Smooth muscle cell (in vitro differentiated cells): Measurements from ENCODE around the gene SCN10A. TPM values are rescaled to one million over a fixed set of nuclear protein-coding genes. Genes with fewer than 3 reads are reported as not detected.
A peak's percentile ranks its signal among the peaks of the same experiment; 100 is the strongest.

ENCODE experiments used
- DNase-seq: peaks from one replicate; lab custom pipeline; 2025; ENCODE audit not compliant: unreplicated experiment; lab: John Stamatoyannopoulos, UW
- H2AFZ ChIP-seq: fragments of 200-600 bp; sonication (generic); 2 replicates; pipeline ENCODE4 v1.6.0; 2016; ENCODE audit warnings: antibody characterized with exemption, low read depth, mild to moderate bottlenecking
- H3F3A ChIP-seq: fragments of 200-600 bp; sonication (generic); 2 replicates; pipeline ENCODE4 v1.6.0; 2017; ENCODE audit warnings: antibody characterized with exemption, low read depth
- H3K27ac ChIP-seq: fragments of 200-600 bp; sonication (generic); 2 replicates; pipeline ENCODE4 v1.5.1; 2016; ENCODE audit warnings: low read depth, mild to moderate bottlenecking
- H3K27me3 ChIP-seq: fragments of 200-600 bp; sonication (generic); 2 replicates; pipeline ENCODE4 v1.6.1; 2016; ENCODE audit warnings: low read depth, mild to moderate bottlenecking
- H3K36me3 ChIP-seq: fragments of 200-600 bp; sonication (generic); 2 replicates; pipeline ENCODE4 v1.5.1; 2016; ENCODE audit warnings: low read depth
- H3K4me1 ChIP-seq: fragments of 200-600 bp; sonication (generic); 2 replicates; pipeline ENCODE4 v1.5.1; 2016; ENCODE audit warnings: low read depth
- H3K4me2 ChIP-seq: fragments of 200-600 bp; sonication (generic); 2 replicates; pipeline ENCODE4 v1.6.0; 2016; ENCODE audit warnings: mild to moderate bottlenecking
- H3K4me3 ChIP-seq: fragments of 200-600 bp; sonication (generic); 2 replicates; pipeline ENCODE4 v1.5.1; 2016; ENCODE audit warnings: mild to moderate bottlenecking
- H3K79me2 ChIP-seq: fragments of 200-600 bp; sonication (generic); 2 replicates; pipeline ENCODE4 v1.6.0; 2016; ENCODE audit warnings: low read depth, mild to moderate bottlenecking
- H3K9ac ChIP-seq: fragments of 200-600 bp; sonication (generic); 2 replicates; pipeline ENCODE4 v1.6.0; 2016; ENCODE audit warnings: low read depth
- H3K9me3 ChIP-seq: fragments of 200-600 bp; sonication (generic); replicated peaks from 2 replicates; pipeline ENCODE4 v1.5.1; 2016; ENCODE audit warnings: low read depth
- H4K20me1 ChIP-seq: fragments of 200-600 bp; sonication (generic); 2 replicates; pipeline ENCODE4 v1.6.0; 2016; ENCODE audit warnings: low read depth
- CTCF ChIP-seq: fragments of 200-600 bp; sonication (generic); IDR thresholded peaks from 2 replicates; pipeline ENCODE4 v1.5.1; 2017; ENCODE audit warnings: borderline replicate concordance, mild to moderate bottlenecking, antibody characterized with exemption; ENCODE audit not compliant: insufficient read depth, poor library complexity, severe bottlenecking
- WGBS: methylation state at CpG from one replicate; pipeline ENCODE4 v1.1.7; 2016; ENCODE audit warnings: low lambda C conversion rate; 5-methylcytosine and 5-hydroxymethylcytosine counted together
- polyA plus RNA-seq: library from polyadenylated mRNA; unstranded; fragments of >200 nt; fragmentation: Nextera tagmentation; extraction: Ambion mirVana; gene quantifications from 2 replicates; pipeline ENCODE4 v1.2.1, GENCODE V29; 2016
- total RNA-seq: library from RNA; depleted of rRNA; stranded (reverse); fragments of >200 nt; gene quantifications from 2 replicates; pipeline ENCODE4 v1.2.3, GENCODE V29; 2014

The SCN10A gene
- total and polyA plus RNA-seq, 2 experiments from 2014 or later: not detected

GRCh38 chr3:38655708-38656300, 160.2 kb downstream of the SCN10A start:
- peak; percentile 43 for TF ChIP-seq CTCF
- Histone ChIP-seq H2AFZ (no peak overlapping the region), H3K4me2 (no peak overlapping the region), H3F3A (no peaks in the 10 kb centered on the region), H4K20me1 (no peaks in the 10 kb centered on the region), H3K4me3 (no peak overlapping the region), H3K9ac (no peak overlapping the region), H3K9me3 (no peaks in the 10 kb centered on the region), H3K27ac (no peak overlapping the region), H3K4me1 (peaks cover 3% of the 10 kb centered on the region), H3K79me2 (no peaks in the 10 kb centered on the region), H3K36me3 (no peaks in the 10 kb centered on the region), H3K27me3 (peaks cover 34% of the 10 kb centered on the region)
- DNase-seq: no peak
- WGBS: 21% methylated on average over 7 of the region's 7 CpGs

GRCh38 chr3:38653685-38654537, 162.1 kb downstream of the SCN10A start:
- no peaks in the 10 kb centered on the region for H3K36me3 ChIP-seq
- H3K4me2 ChIP-seq: no peak overlapping the region
- no peak overlapping the region for H3K9ac ChIP-seq
- no peak overlapping the region for H2AFZ ChIP-seq
- no peaks in the 10 kb centered on the region for H3K9me3 ChIP-seq
- H3K27me3 ChIP-seq: peaks cover 38% of the 10 kb centered on the region
- DNase-seq: no peak
- no peaks in the 10 kb centered on the region for H3K79me2 ChIP-seq
- no peak for TF ChIP-seq CTCF
- H3K4me3 ChIP-seq: no peak overlapping the region
- no peak overlapping the region for H3K27ac ChIP-seq
- H3K4me1 ChIP-seq: peaks cover under 1% of the 10 kb centered on the region
- H3F3A ChIP-seq: no peaks in the 10 kb centered on the region
- H4K20me1 ChIP-seq: no peaks in the 10 kb centered on the region
- WGBS: 85% methylated on average over 7 of the region's 7 CpGs

GRCh38 chr3:38652934-38653333, 163.1 kb downstream of the SCN10A start:
- Histone ChIP-seq H3K4me3 (no peak overlapping the region), H3K9me3 (no peaks in the 10 kb centered on the region), H4K20me1 (no peaks in the 10 kb centered on the region), H3K36me3 (no peaks in the 10 kb centered on the region), H3F3A (no peaks in the 10 kb centered on the region), H2AFZ (no peak overlapping the region), H3K27me3 (peaks cover 40% of the 10 kb centered on the region), H3K4me2 (no peak overlapping the region), H3K4me1 (no peaks in the 10 kb centered on the region), H3K9ac (no peak overlapping the region), H3K79me2 (no peaks in the 10 kb centered on the region), H3K27ac (no peak overlapping the region)
- no peak for TF ChIP-seq CTCF
- 89% methylated on average over 1 of the region's 1 CpG for WGBS
- no peak for DNase-seq
